Thymus (tissue), 11 donors: ENCODE results near the gene GRIK1. TPM values are rescaled to one million over a fixed set of nuclear protein-coding genes. Genes with fewer than 3 reads are reported as not detected.

Source experiments
- DNase-seq, 9 donors: peaks; one replicate each; pipeline ENCODE4 v3.0.0-alpha.2; 2013; ENCODE audit warnings: low spot score in 9 of 9, low read depth in 6 of 9, missing footprints in 1 of 9
- H3K27ac ChIP-seq, 2 donors: one replicate each; pipeline ENCODE4 v1.5.1; 2013; ENCODE audit warnings: control low read depth in 1 of 2, low read depth in 1 of 2, low read length in 1 of 2, mild to moderate bottlenecking in 1 of 2, moderate library complexity in 1 of 2
- H3K27me3 ChIP-seq, 2 donors: one replicate each; pipeline ENCODE4 v1.5.1; 2013; ENCODE audit warnings: low read length in 1 of 2; ENCODE audit not compliant: control insufficient read depth in 2 of 2, insufficient read depth in 1 of 2
- H3K36me3 ChIP-seq, 2 donors: one replicate each; pipeline ENCODE4 v1.5.1; 2013; ENCODE audit warnings: low read length in 1 of 2, mild to moderate bottlenecking in 1 of 2, moderate library complexity in 1 of 2; ENCODE audit not compliant: control insufficient read depth in 2 of 2, insufficient read depth in 2 of 2
- H3K4me1 ChIP-seq, 2 donors: one replicate each; pipeline ENCODE4 v1.5.1; 2013; ENCODE audit warnings: low read length in 2 of 2; ENCODE audit not compliant: control insufficient read depth in 2 of 2, insufficient read depth in 2 of 2
- H3K4me3 ChIP-seq, 2 donors: one replicate each; pipeline ENCODE4 v1.5.1; 2013; ENCODE audit warnings: low read length in 2 of 2, control low read depth in 1 of 2, mild to moderate bottlenecking in 1 of 2
- H3K9me3 ChIP-seq, 2 donors: one replicate each; pipeline ENCODE4 v1.5.1; 2013; ENCODE audit warnings: low read length in 1 of 2, mild to moderate bottlenecking in 1 of 2; ENCODE audit not compliant: control insufficient read depth in 2 of 2, insufficient read depth in 1 of 2
- WGBS: extraction: QIAGEN DNeasy Blood & Tissue Kit; methylation state at CpG from one replicate; pipeline ENCODE4 v1.1.7; 2013; 5-methylcytosine and 5-hydroxymethylcytosine counted together
- polyA plus RNA-seq: library from polyadenylated mRNA; stranded (reverse); fragments of 200-250 nt; gene quantifications from one replicate; pipeline ENCODE4 v1.2.3, GENCODE V29; 2013
- total RNA-seq: library from RNA; stranded (reverse); fragments of 120-200 nt; gene quantifications from one replicate; pipeline ENCODE4 v1.2.4, GENCODE V29; 2013
- donor health status: healthy.

GRIK1 gene
- total and polyA plus RNA-seq, 2 donors: 0.05 to 0.11 TPM

DNA sequence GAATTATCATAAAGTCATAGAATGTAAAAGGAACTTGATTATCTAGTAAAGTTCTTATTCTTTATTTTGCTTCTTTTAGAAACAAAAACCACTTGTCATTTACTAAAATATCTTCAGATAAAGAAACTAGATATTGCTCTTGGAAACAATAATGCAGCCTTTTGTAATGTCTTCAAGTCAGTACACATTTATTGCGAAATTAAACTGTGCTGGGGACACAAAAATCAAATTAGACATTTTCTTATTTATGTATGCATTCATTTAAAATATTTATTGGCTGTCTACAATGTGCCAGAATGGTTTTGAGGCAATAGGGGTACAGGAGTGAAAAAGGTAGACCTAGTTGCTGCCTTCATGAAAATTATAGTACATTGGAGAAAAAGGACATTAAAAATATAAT is 201.1 kb downstream of the GRIK1 start:
- Histone ChIP-seq H3K27ac (no peak overlapping the region), H3K4me3 (no peak overlapping the region), H3K9me3 (no peaks in the 10 kb centered on the region), H3K27me3 (no peaks in the 10 kb centered on the region), H3K36me3 (no peaks in the 10 kb centered on the region), H3K4me1 (no peaks in the 10 kb centered on the region)
- WGBS: 77% methylated on average over 1 of the region's 1 CpG
- no peak for DNase-seq

GRCh38 chr21:29737186-29737585 is 202.6 kb downstream of the GRIK1 start:
- Histone ChIP-seq H3K36me3 (no peaks in the 10 kb centered on the region), H3K27me3 (no peaks in the 10 kb centered on the region), H3K27ac (no peak overlapping the region), H3K4me1 (no peaks in the 10 kb centered on the region), H3K9me3 (no peaks in the 10 kb centered on the region), H3K4me3 (no peak overlapping the region)
- peak in 2 of 9 donors; percentile 2 to 13 for DNase-seq
- WGBS: 88% methylated on average over 5 of the region's 5 CpGs

DNA sequence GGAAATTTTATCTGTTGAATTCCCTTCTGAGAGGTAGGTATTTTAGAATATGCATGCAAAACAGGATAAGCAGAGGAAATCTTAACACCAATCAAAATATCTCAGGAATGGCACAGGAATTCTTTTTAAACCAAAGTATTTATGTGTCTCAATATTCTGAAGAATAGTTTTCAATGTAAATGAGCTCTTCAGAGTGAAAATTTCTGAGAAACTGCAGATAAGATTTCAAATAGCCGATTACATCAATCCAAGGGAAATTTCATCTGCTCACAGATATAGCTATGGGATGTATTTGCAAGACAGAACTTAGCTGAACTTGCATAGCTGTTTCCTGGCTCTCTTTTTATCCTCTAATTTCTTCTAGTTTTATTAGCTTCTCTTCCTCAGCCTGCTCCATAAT is 209.5 kb downstream of the GRIK1 start:
- WGBS: 95% methylated on average over 1 of the region's 1 CpG
- no peaks in the 10 kb centered on the region for H3K9me3 ChIP-seq
- no peak overlapping the region for H3K27ac ChIP-seq
- no peaks in the 10 kb centered on the region for H3K36me3 ChIP-seq
- H3K27me3 ChIP-seq: no peaks in the 10 kb centered on the region
- H3K4me1 ChIP-seq: no peaks in the 10 kb centered on the region
- no peak overlapping the region for H3K4me3 ChIP-seq
- DNase-seq: no peak

- no peak for DNase-seq
- Histone ChIP-seq H3K27ac (no peak overlapping the region), H3K4me3 (no peak overlapping the region), H3K27me3 (no peaks in the 10 kb centered on the region), H3K36me3 (no peaks in the 10 kb centered on the region), H3K9me3 (no peaks in the 10 kb centered on the region), H3K4me1 (no peaks in the 10 kb centered on the region)
Measured at GRCh38 chr21:29726044-29726443, 213.8 kb downstream of the GRIK1 start.

DNA sequence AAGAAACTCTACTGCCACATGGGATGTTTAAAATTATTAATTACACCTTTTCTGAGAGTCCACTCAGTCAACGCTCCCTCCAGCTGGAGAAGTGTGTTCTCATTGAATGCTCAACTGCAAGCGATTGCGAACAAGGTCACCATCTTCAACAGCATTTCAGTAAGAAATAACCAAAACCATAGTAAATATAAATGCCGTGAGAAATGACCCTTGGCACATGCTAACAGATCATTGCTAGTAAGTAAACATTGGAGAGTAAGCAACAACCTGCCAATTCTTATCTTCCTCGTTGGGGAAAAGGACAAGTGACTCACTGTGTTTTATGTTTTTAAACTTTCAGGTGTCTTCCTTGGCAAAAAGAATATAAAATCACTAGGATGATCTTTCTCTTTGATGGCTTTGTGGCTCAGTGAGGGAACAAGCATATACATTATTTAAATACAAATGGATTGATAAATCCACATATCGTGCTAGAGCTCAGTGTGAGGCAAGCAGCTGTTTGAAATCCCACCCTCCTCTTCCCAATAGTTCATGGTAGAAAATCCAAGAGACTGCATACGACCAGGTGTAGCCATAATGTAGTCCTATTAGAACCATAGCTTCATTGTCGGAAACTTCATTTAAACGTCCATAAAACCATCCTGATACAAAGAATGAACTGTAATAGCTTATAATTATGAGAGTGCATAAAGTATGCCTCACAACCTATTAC is 214.6 kb downstream of the GRIK1 start:
- 93% methylated on average over 9 of the region's 9 CpGs for WGBS
- H3K4me3 ChIP-seq: no peak overlapping the region
- H3K36me3 ChIP-seq: no peaks in the 10 kb centered on the region
- no peak for DNase-seq
- no peaks in the 10 kb centered on the region for H3K9me3 ChIP-seq
- H3K27me3 ChIP-seq: no peaks in the 10 kb centered on the region
- no peak overlapping the region for H3K27ac ChIP-seq
- H3K4me1 ChIP-seq: no peaks in the 10 kb centered on the region

DNA sequence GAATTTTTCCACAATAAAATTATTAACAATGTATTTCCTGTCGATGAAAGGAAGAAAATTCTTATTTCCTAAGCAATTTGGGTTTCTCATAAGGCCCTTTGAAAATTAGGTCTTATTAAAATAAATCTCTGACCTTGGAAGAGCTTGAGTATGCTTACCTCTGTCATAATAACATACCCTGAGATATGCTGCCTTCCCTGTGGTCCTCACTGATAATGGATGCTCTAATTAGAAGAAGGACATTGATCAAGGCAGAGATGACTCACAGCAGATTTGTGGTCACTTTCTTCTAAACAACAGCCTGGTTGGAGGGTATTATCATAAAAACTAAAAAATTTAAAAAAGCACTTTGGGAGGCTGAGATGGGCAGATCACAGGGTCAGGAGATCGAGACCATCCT is 217.8 kb downstream of the GRIK1 start:
- DNase-seq: no peak
- no peaks in the 10 kb centered on the region for H3K36me3 ChIP-seq
- no peaks in the 10 kb centered on the region for H3K4me1 ChIP-seq
- no peaks in the 10 kb centered on the region for H3K27me3 ChIP-seq
- H3K9me3 ChIP-seq: no peaks in the 10 kb centered on the region
- WGBS: 98% methylated on average over 2 of the region's 2 CpGs
- no peak overlapping the region for H3K27ac ChIP-seq
- H3K4me3 ChIP-seq: no peak overlapping the region

DNA sequence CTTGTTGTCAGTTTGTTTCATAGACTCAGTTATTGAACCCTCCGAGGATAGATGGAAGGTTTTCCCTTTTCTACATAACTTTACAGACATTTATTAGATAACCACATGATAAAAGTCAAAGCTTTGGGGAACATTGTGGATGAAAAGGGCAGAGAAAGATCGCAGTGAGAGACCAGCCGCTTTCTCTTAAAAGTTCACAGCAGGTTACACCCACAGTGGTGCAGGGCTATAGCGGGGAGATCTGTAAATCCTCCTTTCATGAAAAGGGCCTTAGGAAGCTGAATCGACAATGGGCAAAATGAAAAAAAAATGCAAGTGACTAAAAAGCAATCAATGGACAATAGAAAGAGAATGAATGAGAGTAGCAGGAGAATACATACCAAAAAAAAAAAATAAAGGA is 218.6 kb downstream of the GRIK1 start:
- Histone ChIP-seq H3K9me3 (no peaks in the 10 kb centered on the region), H3K36me3 (no peaks in the 10 kb centered on the region), H3K4me1 (no peaks in the 10 kb centered on the region), H3K27me3 (no peaks in the 10 kb centered on the region), H3K4me3 (no peak overlapping the region), H3K27ac (no peak overlapping the region)
- 89% methylated on average over 5 of the region's 5 CpGs for WGBS
- DNase-seq: no peak

DNA sequence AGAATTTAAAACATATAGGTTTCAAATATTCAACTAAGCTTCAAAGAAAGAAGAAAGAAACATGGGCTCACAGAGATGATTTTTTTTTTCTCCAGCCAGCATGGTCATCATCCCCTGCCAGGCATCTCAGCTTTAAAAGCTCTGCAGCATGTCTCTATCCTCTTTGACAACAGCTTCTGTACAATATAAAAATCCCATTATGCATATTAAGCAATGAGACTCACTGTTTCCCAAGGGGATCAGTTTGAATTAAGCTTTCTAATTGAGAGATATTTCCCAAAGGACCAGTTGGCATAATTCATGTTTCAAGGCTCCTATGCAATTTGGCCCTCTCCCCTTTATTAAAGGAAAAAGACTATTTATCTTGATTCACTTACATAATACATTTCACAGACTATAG is 220.3 kb downstream of the GRIK1 start:
- Histone ChIP-seq H3K36me3 (no peaks in the 10 kb centered on the region), H3K27me3 (no peaks in the 10 kb centered on the region), H3K27ac (no peak overlapping the region), H3K4me3 (no peak overlapping the region), H3K9me3 (no peaks in the 10 kb centered on the region), H3K4me1 (no peaks in the 10 kb centered on the region)
- no peak for DNase-seq

DNA sequence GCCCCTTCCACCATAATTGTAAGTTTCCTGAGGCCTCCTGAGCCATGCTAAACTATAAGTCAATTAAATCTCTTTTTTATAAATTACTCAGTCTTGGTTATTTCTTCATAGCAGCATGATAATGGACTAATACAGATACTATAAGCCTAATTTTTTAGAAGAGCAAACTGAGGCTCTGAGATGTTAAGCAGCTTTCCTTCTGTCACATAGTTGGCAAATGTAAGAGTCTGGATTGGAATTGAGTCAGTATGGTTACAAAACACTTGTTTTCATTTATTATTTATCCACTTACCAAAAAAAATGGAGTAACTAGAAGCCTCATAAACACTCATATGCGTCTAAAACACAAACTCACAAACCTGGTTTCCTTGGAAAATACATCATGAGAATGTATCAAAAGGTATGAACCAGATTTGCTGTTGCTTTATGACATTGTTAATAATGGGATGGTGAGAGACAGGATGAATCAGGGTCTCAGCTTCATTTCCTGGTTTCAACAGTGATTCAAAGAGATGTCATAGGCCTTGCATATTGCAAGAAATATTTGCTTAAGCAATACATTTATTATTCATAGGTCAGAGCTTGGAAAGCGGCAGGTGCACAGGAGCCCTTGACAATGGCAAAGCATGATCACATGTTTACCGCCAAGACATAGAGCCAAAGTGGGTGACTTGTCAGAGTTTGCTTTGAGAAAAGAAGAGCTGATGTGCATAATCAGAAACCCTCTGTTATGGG is 221.5 kb downstream of the GRIK1 start:
- H3K4me3 ChIP-seq: no peak overlapping the region
- H3K27me3 ChIP-seq: no peaks in the 10 kb centered on the region
- H3K4me1 ChIP-seq: no peaks in the 10 kb centered on the region
- no peak for DNase-seq
- H3K9me3 ChIP-seq: no peaks in the 10 kb centered on the region
- WGBS: 95% methylated on average over 3 of the region's 3 CpGs
- no peak overlapping the region for H3K27ac ChIP-seq
- no peaks in the 10 kb centered on the region for H3K36me3 ChIP-seq
